GM19351 (cell line): ENCODE measurements around the gene METTL1.

Experiments used
- ATAC-seq: cut with Tn5 transposase; IDR thresholded peaks from one replicate; pipeline ENCODE4 v1.9.1; 2021; ENCODE audit warnings: mild to moderate bottlenecking, moderate library complexity; ENCODE audit not compliant: unreplicated experiment

The METTL1 gene

DNA sequence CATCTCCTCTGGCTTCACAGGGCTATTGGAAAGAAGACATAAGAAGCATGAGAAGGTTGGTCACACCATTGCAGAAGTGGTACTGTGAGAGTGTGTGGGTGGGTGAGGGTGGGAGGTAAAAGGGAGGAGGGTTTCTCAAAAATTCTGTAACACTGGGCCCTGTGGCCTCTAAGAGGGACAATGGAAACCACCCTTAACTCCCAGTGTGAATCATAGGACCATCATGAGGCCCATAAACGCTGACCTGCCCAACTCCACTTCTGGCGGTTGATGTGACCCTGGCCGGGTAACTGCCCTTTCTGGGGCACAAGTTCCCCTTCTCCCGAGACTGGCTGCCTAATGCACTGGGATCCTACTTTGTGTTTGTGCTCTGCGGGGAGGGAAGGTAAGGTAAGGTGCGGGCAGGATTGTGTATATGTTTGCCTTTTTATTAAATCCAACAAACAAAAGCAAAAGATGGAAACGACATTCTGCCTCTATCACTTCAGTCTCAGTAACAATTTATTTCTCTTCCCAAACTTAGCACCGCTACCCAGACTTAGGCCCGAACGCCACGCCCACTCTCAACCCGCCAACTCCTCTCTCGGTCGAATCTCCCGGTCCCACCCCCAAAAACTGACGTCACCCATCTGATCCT, 551 bp downstream of the METTL1 start:
- peak; percentile 76 for ATAC-seq

GRCh38 chr12:57770734-57771133, 1.2 kb downstream of the METTL1 start:
- no peak for ATAC-seq

GRCh38 chr12:57769594-57769993, 2.3 kb downstream of the METTL1 start:
- ATAC-seq = no peak

GRCh38 chr12:57767876-57768275, 4.0 kb downstream of the METTL1 start:
- no peak for ATAC-seq

DNA sequence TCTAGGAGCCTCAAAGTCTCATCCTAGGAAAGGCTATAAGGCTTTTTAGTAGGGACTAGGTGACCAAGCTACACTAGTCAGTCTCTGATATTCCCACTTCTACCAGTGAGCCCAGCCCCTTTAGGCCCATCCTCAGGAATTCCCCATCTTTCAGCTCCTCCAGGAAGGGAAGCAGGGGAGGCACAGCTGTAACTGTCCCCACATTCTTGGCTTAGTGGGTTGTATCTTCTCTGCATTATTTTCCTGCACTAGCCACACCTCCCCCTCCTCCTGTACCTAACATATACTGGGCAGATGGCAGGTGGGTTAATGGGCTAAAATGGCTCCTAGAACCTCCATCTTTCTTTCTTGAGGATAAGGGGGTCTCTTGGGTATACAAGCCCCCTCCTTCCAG, 4.6 kb downstream of the METTL1 start:
- no peak for ATAC-seq

- ATAC-seq = no peak
Measured at GRCh38 chr12:57766464-57767304, 5.2 kb downstream of the METTL1 start, which contains the start of gene CYP27B1. CYP27B1 (minus strand) TSS chr12:57767078; CDS start chr12:57767041, 37 bp downstream.

DNA sequence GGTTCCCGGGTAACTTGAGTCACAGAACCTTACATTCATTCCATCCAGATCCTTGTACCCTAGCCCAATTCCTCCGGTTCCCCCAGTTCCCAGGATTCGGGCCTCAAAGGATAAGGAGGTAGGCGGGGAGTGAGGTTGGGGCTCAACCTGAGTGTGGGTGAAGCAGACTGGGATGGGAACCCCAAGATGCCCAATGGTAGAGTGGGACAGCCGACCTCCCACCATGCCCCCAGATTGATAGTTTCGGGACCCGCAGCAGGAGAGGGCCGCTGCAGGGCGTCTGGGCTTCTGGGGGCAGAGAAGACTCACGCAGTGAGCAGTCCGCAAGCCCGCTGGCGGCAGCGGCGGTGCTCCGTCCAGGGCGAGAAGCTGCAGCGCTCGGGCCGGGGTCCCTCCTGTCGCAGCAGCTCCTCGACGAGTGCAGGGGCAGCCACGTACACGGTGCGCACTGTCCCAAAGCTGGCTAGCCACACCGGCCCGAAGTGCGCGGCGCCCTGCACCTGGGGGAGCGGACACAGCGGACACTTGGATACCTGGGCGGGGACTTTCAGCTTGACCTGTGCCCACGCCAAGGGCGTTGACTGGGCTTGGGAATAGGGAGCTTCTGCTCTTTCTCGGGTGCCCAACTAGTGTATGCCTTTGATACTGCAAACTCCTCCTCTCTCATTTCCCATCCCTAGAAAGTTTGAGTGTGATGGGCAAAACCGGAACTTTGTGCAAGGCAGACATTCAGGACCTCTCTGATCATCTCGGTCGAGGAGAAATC, 6.0 kb downstream of the METTL1 start:
- ATAC-seq = no peak

DNA sequence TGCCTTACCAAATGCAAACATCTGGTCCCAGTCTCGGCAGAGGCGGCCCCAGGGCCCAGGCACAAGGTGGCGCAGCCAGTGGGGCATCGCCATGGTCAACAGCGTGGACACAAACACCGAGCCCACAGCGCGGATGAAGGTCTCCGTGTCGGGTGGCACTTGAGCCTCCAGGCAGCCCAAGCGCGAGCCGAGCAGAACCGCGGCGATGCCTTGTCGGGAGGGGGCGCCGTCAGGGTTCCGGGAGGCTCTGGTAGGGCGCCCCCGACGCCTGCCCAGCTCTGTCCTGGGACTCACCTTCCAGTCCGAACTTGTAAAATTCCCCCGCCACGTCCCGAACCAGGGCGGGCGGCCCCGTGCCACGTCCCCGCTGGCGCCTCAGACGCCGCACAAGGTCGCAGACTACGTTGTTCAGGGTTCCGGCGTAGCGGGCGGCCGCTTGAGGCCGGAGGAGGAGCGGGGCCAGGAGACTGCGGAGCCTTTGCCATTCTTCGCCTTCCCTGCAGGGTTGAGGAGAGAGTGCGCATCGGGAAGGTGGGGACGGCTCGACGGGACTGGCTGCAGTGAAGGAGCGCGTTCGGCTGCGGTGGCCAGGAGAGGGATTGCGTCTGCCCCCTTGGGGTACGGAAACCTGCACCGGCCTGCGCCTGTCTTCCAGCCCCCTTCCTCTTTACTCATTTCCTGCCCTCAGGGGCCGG, 6.8 kb downstream of the METTL1 start:
- peak; percentile 64 for ATAC-seq

- ATAC-seq = peak; percentile 1
Measured at GRCh38 chr12:57764662-57765002, 7.3 kb downstream of the METTL1 start.

- ATAC-seq = no peak
Measured at GRCh38 chr12:57763881-57764661, 7.8 kb downstream of the METTL1 start.

GRCh38 chr12:57762463-57762862, 9.4 kb downstream of the METTL1 start:
- ATAC-seq = no peak

DNA sequence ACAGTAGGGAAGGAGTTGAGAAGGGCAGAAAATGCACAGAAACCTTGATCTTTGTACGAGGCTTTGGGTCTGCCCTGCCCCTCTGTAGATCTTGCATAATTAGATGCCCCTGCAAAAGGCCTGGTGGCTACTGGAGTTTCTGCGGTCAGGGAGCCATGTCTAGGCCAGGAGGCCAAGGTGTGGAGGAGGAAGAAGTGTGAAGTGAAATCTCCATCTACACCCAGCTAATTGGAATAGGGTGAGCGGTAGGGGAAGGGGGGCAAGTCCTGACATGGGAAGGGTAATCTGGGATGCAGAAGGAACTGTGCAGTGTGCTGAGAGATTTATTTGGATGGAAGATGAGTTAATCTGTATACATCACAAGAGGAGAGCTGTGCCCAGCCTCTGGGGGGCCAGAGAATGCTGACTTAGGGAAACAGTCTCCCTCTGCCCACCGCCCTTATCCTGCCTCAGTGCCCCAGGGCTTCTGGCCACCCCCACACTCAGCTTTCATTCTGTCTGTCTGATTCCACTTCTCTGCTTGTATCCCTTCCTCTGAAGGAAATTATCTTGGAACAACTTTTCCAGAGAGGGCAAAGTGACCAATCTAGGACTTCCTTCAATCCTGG, 10.4 kb downstream of the METTL1 start:
- no peak for ATAC-seq

GRCh38 chr12:57760347-57760982, 11.4 kb downstream of the METTL1 start:
- no peak for ATAC-seq

GRCh38 chr12:57759360-57759980, 12.4 kb downstream of the METTL1 start:
- no peak for ATAC-seq

GRCh38 chr12:57758552-57759359, 13.1 kb downstream of the METTL1 start:
- no peak for ATAC-seq

DNA sequence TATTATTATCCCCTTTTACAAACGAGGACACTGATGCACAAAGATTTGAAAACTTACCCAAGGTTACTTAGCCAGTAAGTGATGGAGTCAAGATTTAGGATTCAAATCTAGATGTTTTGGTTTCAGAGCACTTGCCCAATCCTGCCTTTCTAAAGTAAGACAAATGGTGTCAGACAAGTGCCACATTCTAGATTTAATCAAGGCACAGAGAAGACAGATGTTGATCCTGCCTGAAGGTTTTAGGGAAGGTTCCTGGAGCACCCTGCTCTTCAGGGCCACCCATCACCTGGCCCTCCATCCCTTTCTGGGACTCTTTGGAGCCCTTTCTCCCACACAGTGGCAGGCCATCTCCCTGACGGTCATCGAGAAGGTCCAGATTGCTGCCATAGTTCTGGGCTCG, 14.1 kb downstream of the METTL1 start:
- no peak for ATAC-seq

GRCh38 chr12:57756406-57757341, 15.2 kb downstream of the METTL1 start:
- ATAC-seq = peak; percentile 25
